ENCODE measurements around the gene NALCN.

GRCh38 chr13:101123028-101123427 lies 293.3 kb downstream of the NALCN start:
- TF ChIP-seq L3MBTL2 (conservative IDR thresholded peaks at IDR 0.05), result no peak
- no peak for TF ChIP-seq NFRKB (IDR thresholded peaks at IDR 0.05)
- TF ChIP-seq ARNT (IDR thresholded peaks at IDR 0.05), result no peak
- no peak for TF ChIP-seq BHLHE40 (IDR thresholded peaks at IDR 0.05; ENCODE audit: borderline replicate concordance)
- no peak for TF ChIP-seq FOXA1 (IDR thresholded peaks at IDR 0.05)
- no peak for TF ChIP-seq ZNF384 (IDR thresholded peaks at IDR 0.05)
- no peak for TF ChIP-seq SUZ12 (IDR thresholded peaks at IDR 0.05)
- TF ChIP-seq LEF1 (IDR thresholded peaks at IDR 0.05; ENCODE audit: borderline replicate concordance), result no peak
- TF ChIP-seq FOXM1 (IDR thresholded peaks at IDR 0.05; ENCODE audit: borderline replicate concordance), result no peak

Measured in HEK293T (cell line).